CMK (cell line): ENCODE results near the gene ZG16B.

Experiments used
- DNase-seq: peaks from one replicate; pipeline ENCODE4 v3.0.0-alpha.2; 2010; ENCODE audit warnings: low read depth

ZG16B gene

GRCh38 chr16:2806286-2806685 lies 23.8 kb upstream of the ZG16B start:
- no peak for DNase-seq

- DNase-seq = no peak
Measured at GRCh38 chr16:2808181-2808580, 21.9 kb upstream of the ZG16B start.

- DNase-seq = no peak
Measured at GRCh38 chr16:2809149-2809760, 20.8 kb upstream of the ZG16B start.

- no peak for DNase-seq
Measured at GRCh38 chr16:2810651-2811050, 19.5 kb upstream of the ZG16B start.

GRCh38 chr16:2811703-2812471 lies 18.2 kb upstream of the ZG16B start:
- no peak for DNase-seq

GRCh38 chr16:2813771-2814221 lies 16.3 kb upstream of the ZG16B start:
- no peak for DNase-seq

- DNase-seq = no peak
Measured at GRCh38 chr16:2814551-2815298, 15.4 kb upstream of the ZG16B start.

GRCh38 chr16:2815299-2815771 lies 14.8 kb upstream of the ZG16B start:
- DNase-seq = no peak

GRCh38 chr16:2816751-2817339 lies 13.3 kb upstream of the ZG16B start, which contains the start of gene PRSS21:
PRSS21 (plus strand) TSS chr16:2817237; CDS start chr16:2817269, 32 bp downstream.
- peak; percentile 77 for DNase-seq

DNA sequence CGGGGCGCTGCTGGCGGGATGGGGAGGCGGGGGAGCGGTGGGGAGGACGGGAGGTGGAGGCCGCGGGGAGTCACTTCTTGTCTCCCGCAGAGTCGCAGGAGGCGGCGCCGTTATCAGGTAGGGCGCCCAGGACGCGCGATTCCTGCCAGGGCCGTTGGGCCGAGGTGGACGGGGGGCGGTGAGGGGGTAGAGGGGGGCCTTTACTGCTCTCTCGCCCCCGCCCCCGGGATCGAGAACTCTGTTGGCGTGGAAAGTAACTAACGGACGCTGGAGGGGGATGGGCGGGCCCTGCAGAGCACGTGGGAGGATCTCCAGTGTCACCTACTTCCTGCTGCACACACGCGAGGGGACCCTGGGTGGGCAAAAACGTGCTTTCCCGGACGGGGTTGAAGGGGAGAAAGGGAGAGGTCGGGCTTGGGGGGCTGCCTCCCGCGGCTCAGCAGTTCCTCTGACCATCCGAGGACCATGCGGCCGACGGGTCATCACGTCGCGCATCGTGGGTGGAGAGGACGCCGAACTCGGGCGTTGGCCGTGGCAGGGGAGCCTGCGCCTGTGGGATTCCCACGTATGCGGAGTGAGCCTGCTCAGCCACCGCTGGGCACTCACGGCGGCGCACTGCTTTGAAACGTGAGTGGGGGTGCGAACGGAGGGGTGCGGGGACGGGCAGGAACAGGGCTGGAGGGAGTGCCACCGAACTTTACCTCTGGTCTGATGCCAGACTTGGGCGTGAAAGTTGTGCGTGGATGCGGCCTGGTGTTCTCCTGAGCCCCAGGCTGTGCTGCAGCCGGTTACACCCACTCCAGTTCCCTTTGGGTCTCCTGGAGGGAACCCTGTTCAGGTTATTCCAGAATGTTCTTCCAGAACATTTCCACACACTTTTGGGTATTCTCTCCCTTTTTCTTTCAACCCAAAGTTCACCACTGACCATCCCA lies 12.5 kb upstream of the ZG16B start:
- DNase-seq = peak; percentile 66

DNA sequence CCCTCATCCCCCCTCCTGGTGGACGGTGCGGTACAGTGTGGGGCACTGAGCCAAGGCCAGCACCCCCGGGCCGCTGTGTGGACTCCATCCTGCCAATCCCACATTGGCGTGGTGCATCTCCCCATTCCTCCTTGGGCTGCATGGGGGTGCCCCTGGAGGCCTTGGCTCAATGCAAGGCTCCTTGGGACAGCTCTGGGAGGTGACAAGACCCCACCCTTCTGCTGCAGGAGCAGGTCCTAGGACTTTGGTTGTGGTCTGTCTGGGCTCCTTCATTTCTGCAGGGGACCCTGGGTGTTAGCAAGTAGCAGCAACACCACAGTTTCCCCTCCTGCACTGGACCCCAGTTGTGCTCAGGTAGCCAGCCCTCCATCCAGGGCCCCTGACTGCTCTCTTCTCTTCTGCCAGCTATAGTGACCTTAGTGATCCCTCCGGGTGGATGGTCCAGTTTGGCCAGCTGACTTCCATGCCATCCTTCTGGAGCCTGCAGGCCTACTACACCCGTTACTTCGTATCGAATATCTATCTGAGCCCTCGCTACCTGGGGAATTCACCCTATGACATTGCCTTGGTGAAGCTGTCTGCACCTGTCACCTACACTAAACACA lies 11.7 kb upstream of the ZG16B start:
- DNase-seq = no peak

- no peak for DNase-seq
Measured at GRCh38 chr16:2819179-2819938, 10.7 kb upstream of the ZG16B start.

GRCh38 chr16:2819939-2820835 lies 9.9 kb upstream of the ZG16B start:
- DNase-seq = no peak

- DNase-seq = no peak
Measured at GRCh38 chr16:2820836-2821486, 9.1 kb upstream of the ZG16B start.

DNA sequence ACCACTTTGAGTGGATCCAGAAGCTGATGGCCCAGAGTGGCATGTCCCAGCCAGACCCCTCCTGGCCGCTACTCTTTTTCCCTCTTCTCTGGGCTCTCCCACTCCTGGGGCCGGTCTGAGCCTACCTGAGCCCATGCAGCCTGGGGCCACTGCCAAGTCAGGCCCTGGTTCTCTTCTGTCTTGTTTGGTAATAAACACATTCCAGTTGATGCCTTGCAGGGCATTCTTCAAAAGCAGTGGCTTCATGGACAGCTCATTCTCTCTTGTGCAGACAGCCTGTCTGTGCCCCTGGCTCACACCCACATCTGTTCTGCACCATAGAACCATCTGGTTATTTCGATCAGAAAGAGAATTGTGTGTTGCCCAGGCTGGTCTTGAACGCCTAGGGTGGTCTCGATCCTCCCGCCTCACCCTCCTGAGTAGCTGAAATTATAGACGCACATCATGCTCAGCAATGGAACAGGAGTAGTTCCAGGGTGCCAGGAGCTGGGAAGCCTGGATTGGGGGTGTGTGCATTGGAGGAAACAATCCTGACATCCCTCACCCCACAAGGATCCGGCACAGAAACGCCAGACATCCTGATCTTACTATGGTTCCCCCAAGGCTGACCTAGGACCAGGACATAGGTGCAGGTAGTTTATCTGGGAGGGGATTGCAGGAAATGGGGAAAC lies 8.5 kb upstream of the ZG16B start:
- no peak for DNase-seq

DNA sequence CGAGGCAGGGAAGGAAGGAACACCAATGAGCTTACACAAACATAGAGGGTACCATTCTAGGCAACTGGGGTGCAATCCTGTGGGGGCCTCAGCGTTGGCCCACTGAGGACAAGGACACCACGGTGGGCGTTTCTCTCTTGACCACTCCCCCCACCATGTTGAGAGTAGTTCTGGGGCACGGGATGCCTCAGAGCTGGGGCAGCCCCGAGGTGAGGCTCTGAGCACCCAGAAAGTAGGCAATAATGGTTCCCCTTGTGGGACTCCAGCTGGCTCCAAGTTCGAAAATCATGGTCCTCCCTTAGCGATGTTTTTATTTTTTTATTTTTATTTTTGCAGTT lies 8.0 kb upstream of the ZG16B start:
- no peak for DNase-seq

- DNase-seq = no peak
Measured at GRCh38 chr16:2822496-2822895, 7.6 kb upstream of the ZG16B start.

- no peak for DNase-seq
Measured at GRCh38 chr16:2824626-2825025, 5.5 kb upstream of the ZG16B start.
